ENCODE data around the gene KSR2.
A peak's percentile ranks its signal among the peaks of the same experiment; 100 is the strongest.

The KSR2 gene

GRCh38 chr12:117855165-117855564 lies 113.6 kb downstream of the KSR2 start:
- no peak overlapping the region for H3K27ac ChIP-seq (ENCODE audit: low read depth, low read length, poor library complexity, severe bottlenecking)
- no peak overlapping the region for H3K9ac ChIP-seq (ENCODE audit: low read length)
- H3K4me3 ChIP-seq (ENCODE audit: low read depth, low read length, poor library complexity, severe bottlenecking) = no peak overlapping the region
- H4K20me1 ChIP-seq (ENCODE audit: insufficient read depth, low read length) = no peaks in the 10 kb centered on the region
- TF ChIP-seq EZH2 (IDR thresholded peaks at IDR 0.05; ENCODE audit: borderline replicate concordance, low read length) (no peak), CTCF (IDR thresholded peaks at IDR 0.05; ENCODE audit: low read length) (no peak)
- no peaks in the 10 kb centered on the region for H3K9me2 ChIP-seq (ENCODE audit: low read depth, low read length)
- no peaks in the 10 kb centered on the region for H3K27me3 ChIP-seq (ENCODE audit: insufficient read depth, low read length)
- no peak overlapping the region for H2AFZ ChIP-seq (ENCODE audit: low read length)
- no peak overlapping the region for H3K4me2 ChIP-seq (ENCODE audit: low read length)
- no peaks in the 10 kb centered on the region for H3K36me3 ChIP-seq (ENCODE audit: insufficient read depth, low read length)
- no peaks in the 10 kb centered on the region for H3F3A ChIP-seq (ENCODE audit: insufficient read depth, low read length)
- H3K9me3 ChIP-seq (ENCODE audit: low read length) = peaks cover 6% of the 10 kb centered on the region; the same call in 1 of the 2 replicates
- no peaks in the 10 kb centered on the region for H3K79me2 ChIP-seq (ENCODE audit: insufficient read depth, low read length)
- H3K4me1 ChIP-seq (ENCODE audit: insufficient read depth, low read length, severe bottlenecking) = no peaks in the 10 kb centered on the region

- no peak overlapping the region for H3K9ac ChIP-seq (ENCODE audit: low read length)
- TF ChIP-seq CTCF (IDR thresholded peaks at IDR 0.05; ENCODE audit: low read length) (peak; percentile 78), EZH2 (IDR thresholded peaks at IDR 0.05; ENCODE audit: borderline replicate concordance, low read length) (no peak)
- no peaks in the 10 kb centered on the region for H3K9me2 ChIP-seq (ENCODE audit: low read depth, low read length)
- no peak overlapping the region for H3K27ac ChIP-seq (ENCODE audit: low read depth, low read length, poor library complexity, severe bottlenecking)
- H3K4me1 ChIP-seq (ENCODE audit: insufficient read depth, low read length, severe bottlenecking) = no peaks in the 10 kb centered on the region
- H3K27me3 ChIP-seq (ENCODE audit: insufficient read depth, low read length) = no peaks in the 10 kb centered on the region
- no peaks in the 10 kb centered on the region for H3F3A ChIP-seq (ENCODE audit: insufficient read depth, low read length)
- no peak overlapping the region for H2AFZ ChIP-seq (ENCODE audit: low read length)
- H3K4me2 ChIP-seq (ENCODE audit: low read length) = no peak overlapping the region
- no peak overlapping the region for H3K4me3 ChIP-seq (ENCODE audit: low read depth, low read length, poor library complexity, severe bottlenecking)
- H3K79me2 ChIP-seq (ENCODE audit: insufficient read depth, low read length) = no peaks in the 10 kb centered on the region
- H3K36me3 ChIP-seq (ENCODE audit: insufficient read depth, low read length) = no peaks in the 10 kb centered on the region
- no peaks in the 10 kb centered on the region for H4K20me1 ChIP-seq (ENCODE audit: insufficient read depth, low read length)
- H3K9me3 ChIP-seq (ENCODE audit: low read length) = peaks cover 6% of the 10 kb centered on the region; the same call in 1 of the 2 replicates
These were observed 114.3 kb downstream of the KSR2 start for GRCh38 chr12:117854339-117855012.

GRCh38 chr12:117853600-117853999 lies 115.2 kb downstream of the KSR2 start:
- Histone ChIP-seq H3K79me2 (ENCODE audit: insufficient read depth, low read length) (no peaks in the 10 kb centered on the region), H3K9me2 (ENCODE audit: low read depth, low read length) (no peaks in the 10 kb centered on the region), H3K27ac (ENCODE audit: low read depth, low read length, poor library complexity, severe bottlenecking) (no peak overlapping the region), H3F3A (ENCODE audit: insufficient read depth, low read length) (no peaks in the 10 kb centered on the region), H3K4me2 (ENCODE audit: low read length) (no peak overlapping the region), H3K4me3 (ENCODE audit: low read depth, low read length, poor library complexity, severe bottlenecking) (no peak overlapping the region), H2AFZ (ENCODE audit: low read length) (no peak overlapping the region), H3K9me3 (ENCODE audit: low read length) (peaks cover 6% of the 10 kb centered on the region; the same call in 1 of the 2 replicates), H4K20me1 (ENCODE audit: insufficient read depth, low read length) (no peaks in the 10 kb centered on the region), H3K36me3 (ENCODE audit: insufficient read depth, low read length) (no peaks in the 10 kb centered on the region), H3K9ac (ENCODE audit: low read length) (no peak overlapping the region), H3K4me1 (ENCODE audit: insufficient read depth, low read length, severe bottlenecking) (no peaks in the 10 kb centered on the region), H3K27me3 (ENCODE audit: insufficient read depth, low read length) (no peaks in the 10 kb centered on the region)
- TF ChIP-seq EZH2 (IDR thresholded peaks at IDR 0.05; ENCODE audit: borderline replicate concordance, low read length) = no peak
- TF ChIP-seq CTCF (IDR thresholded peaks at IDR 0.05; ENCODE audit: low read length) = no peak
